ENCODE measurements around the gene FNDC5. TPM values are rescaled to one million over a fixed set of nuclear protein-coding genes. Genes with fewer than 3 reads are reported as not detected.

FNDC5 gene
- total and polyA plus RNA-seq, 2 experiments from 2014 or later: 1.0 to 1.7 TPM

DNA sequence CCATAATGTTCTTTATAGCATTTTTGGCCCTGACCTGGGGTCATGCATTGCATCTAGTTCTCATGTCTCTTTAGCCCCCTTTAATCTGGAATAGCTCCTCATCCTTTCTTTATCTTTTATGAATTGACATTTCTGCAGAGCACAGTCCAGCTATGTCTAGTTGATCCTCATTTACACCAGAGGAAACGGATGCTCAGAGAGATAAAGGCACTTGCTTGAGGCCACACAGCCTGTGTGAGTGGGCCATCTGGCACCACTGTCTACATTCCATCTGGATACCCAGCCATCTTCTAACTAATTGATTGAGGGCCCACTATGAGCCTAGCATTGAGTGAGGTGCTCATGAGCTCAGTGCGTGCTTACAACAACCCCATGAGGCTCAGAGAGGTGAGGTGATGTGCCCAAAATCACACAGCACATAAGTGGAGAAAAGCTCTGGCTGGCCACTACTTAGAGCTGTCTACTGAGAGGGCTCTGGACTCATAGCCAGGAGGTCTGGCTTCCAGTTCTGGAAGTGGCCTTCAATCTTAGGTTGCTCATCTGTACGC is 19.1 kb upstream of the FNDC5 start:
- TF ChIP-seq, protein P1, sequence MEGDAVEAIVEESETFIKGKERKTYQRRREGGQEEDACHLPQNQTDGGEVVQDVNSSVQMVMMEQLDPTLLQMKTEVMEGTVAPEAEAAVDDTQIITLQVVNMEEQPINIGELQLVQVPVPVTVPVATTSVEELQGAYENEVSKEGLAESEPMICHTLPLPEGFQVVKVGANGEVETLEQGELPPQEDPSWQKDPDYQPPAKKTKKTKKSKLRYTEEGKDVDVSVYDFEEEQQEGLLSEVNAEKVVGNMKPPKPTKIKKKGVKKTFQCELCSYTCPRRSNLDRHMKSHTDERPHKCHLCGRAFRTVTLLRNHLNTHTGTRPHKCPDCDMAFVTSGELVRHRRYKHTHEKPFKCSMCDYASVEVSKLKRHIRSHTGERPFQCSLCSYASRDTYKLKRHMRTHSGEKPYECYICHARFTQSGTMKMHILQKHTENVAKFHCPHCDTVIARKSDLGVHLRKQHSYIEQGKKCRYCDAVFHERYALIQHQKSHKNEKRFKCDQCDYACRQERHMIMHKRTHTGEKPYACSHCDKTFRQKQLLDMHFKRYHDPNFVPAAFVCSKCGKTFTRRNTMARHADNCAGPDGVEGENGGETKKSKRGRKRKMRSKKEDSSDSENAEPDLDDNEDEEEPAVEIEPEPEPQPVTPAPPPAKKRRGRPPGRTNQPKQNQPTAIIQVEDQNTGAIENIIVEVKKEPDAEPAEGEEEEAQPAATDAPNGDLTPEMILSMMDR (conservative IDR thresholded peaks at IDR 0.05; ENCODE audit: low read depth in 2 of 2): no peak
- TF ChIP-seq ZNF331 (CRISPR knock-in tag; IDR thresholded peaks at IDR 0.05; ENCODE audit: low read depth) (no peak), EZH2phosphoT487 (IDR thresholded peaks at IDR 0.05; ENCODE audit: unreplicated experiment) (no peak), POLR2AphosphoS5 (IDR thresholded peaks at IDR 0.05; ENCODE audit: low read depth) (no peak), JUNB (IDR thresholded peaks at IDR 0.05; ENCODE audit: unreplicated experiment) (no peak), ZNF114 (CRISPR knock-in tag; IDR thresholded peaks at IDR 0.05) (no peak), CREB1 (CRISPR knock-in tag; IDR thresholded peaks at IDR 0.05; ENCODE audit: low read depth) (no peak), EZH2 (IDR thresholded peaks at IDR 0.05; ENCODE audit: low read depth, unreplicated experiment) (no peak)
- TF ChIP-seq, protein P2, sequence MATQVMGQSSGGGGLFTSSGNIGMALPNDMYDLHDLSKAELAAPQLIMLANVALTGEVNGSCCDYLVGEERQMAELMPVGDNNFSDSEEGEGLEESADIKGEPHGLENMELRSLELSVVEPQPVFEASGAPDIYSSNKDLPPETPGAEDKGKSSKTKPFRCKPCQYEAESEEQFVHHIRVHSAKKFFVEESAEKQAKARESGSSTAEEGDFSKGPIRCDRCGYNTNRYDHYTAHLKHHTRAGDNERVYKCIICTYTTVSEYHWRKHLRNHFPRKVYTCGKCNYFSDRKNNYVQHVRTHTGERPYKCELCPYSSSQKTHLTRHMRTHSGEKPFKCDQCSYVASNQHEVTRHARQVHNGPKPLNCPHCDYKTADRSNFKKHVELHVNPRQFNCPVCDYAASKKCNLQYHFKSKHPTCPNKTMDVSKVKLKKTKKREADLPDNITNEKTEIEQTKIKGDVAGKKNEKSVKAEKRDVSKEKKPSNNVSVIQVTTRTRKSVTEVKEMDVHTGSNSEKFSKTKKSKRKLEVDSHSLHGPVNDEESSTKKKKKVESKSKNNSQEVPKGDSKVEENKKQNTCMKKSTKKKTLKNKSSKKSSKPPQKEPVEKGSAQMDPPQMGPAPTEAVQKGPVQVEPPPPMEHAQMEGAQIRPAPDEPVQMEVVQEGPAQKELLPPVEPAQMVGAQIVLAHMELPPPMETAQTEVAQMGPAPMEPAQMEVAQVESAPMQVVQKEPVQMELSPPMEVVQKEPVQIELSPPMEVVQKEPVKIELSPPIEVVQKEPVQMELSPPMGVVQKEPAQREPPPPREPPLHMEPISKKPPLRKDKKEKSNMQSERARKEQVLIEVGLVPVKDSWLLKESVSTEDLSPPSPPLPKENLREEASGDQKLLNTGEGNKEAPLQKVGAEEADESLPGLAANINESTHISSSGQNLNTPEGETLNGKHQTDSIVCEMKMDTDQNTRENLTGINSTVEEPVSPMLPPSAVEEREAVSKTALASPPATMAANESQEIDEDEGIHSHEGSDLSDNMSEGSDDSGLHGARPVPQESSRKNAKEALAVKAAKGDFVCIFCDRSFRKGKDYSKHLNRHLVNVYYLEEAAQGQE (IDR thresholded peaks at IDR 0.05; ENCODE audit: unreplicated experiment): no peak
- TF ChIP-seq, protein P3, sequence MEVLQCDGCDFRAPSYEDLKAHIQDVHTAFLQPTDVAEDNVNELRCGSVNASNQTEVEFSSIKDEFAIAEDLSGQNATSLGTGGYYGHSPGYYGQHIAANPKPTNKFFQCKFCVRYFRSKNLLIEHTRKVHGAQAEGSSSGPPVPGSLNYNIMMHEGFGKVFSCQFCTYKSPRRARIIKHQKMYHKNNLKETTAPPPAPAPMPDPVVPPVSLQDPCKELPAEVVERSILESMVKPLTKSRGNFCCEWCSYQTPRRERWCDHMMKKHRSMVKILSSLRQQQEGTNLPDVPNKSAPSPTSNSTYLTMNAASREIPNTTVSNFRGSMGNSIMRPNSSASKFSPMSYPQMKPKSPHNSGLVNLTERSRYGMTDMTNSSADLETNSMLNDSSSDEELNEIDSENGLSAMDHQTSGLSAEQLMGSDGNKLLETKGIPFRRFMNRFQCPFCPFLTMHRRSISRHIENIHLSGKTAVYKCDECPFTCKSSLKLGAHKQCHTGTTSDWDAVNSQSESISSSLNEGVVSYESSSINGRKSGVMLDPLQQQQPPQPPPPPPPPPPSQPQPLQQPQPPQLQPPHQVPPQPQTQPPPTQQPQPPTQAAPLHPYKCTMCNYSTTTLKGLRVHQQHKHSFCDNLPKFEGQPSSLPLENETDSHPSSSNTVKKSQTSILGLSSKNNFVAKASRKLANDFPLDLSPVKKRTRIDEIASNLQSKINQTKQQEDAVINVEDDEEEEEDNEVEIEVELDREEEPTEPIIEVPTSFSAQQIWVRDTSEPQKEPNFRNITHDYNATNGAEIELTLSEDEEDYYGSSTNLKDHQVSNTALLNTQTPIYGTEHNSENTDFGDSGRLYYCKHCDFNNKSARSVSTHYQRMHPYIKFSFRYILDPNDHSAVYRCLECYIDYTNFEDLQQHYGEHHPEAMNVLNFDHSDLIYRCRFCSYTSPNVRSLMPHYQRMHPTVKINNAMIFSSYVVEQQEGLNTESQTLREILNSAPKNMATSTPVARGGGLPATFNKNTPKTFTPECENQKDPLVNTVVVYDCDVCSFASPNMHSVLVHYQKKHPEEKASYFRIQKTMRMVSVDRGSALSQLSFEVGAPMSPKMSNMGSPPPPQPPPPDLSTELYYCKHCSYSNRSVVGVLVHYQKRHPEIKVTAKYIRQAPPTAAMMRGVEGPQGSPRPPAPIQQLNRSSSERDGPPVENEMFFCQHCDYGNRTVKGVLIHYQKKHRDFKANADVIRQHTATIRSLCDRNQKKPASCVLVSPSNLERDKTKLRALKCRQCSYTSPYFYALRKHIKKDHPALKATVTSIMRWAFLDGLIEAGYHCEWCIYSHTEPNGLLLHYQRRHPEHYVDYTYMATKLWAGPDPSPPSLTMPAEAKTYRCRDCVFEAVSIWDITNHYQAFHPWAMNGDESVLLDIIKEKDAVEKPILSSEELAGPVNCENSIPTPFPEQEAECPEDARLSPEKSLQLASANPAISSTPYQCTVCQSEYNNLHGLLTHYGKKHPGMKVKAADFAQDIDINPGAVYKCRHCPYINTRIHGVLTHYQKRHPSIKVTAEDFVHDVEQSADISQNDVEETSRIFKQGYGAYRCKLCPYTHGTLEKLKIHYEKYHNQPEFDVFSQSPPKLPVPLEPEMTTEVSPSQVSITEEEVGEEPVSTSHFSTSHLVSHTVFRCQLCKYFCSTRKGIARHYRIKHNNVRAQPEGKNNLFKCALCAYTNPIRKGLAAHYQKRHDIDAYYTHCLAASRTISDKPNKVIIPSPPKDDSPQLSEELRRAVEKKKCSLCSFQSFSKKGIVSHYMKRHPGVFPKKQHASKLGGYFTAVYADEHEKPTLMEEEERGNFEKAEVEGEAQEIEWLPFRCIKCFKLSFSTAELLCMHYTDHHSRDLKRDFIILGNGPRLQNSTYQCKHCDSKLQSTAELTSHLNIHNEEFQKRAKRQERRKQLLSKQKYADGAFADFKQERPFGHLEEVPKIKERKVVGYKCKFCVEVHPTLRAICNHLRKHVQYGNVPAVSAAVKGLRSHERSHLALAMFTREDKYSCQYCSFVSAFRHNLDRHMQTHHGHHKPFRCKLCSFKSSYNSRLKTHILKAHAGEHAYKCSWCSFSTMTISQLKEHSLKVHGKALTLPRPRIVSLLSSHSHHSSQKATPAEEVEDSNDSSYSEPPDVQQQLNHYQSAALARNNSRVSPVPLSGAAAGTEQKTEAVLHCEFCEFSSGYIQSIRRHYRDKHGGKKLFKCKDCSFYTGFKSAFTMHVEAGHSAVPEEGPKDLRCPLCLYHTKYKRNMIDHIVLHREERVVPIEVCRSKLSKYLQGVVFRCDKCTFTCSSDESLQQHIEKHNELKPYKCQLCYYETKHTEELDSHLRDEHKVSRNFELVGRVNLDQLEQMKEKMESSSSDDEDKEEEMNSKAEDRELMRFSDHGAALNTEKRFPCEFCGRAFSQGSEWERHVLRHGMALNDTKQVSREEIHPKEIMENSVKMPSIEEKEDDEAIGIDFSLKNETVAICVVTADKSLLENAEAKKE (CRISPR knock-in tag; IDR thresholded peaks at IDR 0.05): no peak
- TF ChIP-seq, protein P4, sequence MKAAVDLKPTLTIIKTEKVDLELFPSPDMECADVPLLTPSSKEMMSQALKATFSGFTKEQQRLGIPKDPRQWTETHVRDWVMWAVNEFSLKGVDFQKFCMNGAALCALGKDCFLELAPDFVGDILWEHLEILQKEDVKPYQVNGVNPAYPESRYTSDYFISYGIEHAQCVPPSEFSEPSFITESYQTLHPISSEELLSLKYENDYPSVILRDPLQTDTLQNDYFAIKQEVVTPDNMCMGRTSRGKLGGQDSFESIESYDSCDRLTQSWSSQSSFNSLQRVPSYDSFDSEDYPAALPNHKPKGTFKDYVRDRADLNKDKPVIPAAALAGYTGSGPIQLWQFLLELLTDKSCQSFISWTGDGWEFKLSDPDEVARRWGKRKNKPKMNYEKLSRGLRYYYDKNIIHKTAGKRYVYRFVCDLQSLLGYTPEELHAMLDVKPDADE (IDR thresholded peaks at IDR 0.05): no peak
- H3K36me3 Mint-ChIP-seq (ENCODE audit: low read depth): peaks cover 8% of the 10 kb centered on the region; the same call in 1 of the 3 replicates
- Histone ChIP-seq H3K4me3 (no peak overlapping the region), H3K4me1 (ENCODE audit: insufficient read depth) (peaks cover 20% of the 10 kb centered on the region), H3K4me2 (no peak overlapping the region), H3K9me2 (ENCODE audit: insufficient read depth) (no peaks in the 10 kb centered on the region), H3K27me3 (ENCODE audit: insufficient read depth) (peaks cover 57% of the 10 kb centered on the region), H4K20me1 (replicated peaks; ENCODE audit: insufficient read depth) (peaks cover 6% of the 10 kb centered on the region), H3F3A (replicated peaks; ENCODE audit: low read depth) (peaks cover 7% of the 10 kb centered on the region; the same call in 1 of the 2 replicates), H3K36me3 (ENCODE audit: insufficient read depth) (no peaks in the 10 kb centered on the region), H2AFZ (no peak overlapping the region), H3K79me2 (replicated peaks; ENCODE audit: insufficient read depth) (no peaks in the 10 kb centered on the region), H3K27ac (ENCODE audit: low read depth) (no peak overlapping the region)
- H3K27me3 Mint-ChIP-seq (ENCODE audit: insufficient read depth, low read depth, poor library complexity): peaks cover 39% of the 10 kb centered on the region
- ATAC-seq: no peak
- peaks cover 18% of the 10 kb centered on the region for H3K4me1 Mint-ChIP-seq
- no peak for DNase-seq (ENCODE audit: low spot score)
- H3K4me3 Mint-ChIP-seq: no peak overlapping the region
- H3K9me3 Mint-ChIP-seq: peaks cover 5% of the 10 kb centered on the region; the same call in 2 of the 3 replicates
- no peak overlapping the region for H3K27ac Mint-ChIP-seq

Measured in GM23338 (cell line).